Right lobe of liver (tissue), 4 donors: Measurements from ENCODE around the gene GPR15LG.

Experiments used
- CTCF ChIP-seq, 4 donors: fragments of 200-600 bp in 3 of 4; fragments of 450-650 bp in 1 of 4; IDR thresholded peaks; one replicate each; pipeline versions ENCODE4 v1.5.1 to v1.8.0; 2016 to 2022; ENCODE audit warnings: antibody characterized with exemption in 4 of 4, mild to moderate bottlenecking in 2 of 4
- POLR2A ChIP-seq: fragments of 450-650 bp; IDR thresholded peaks from one replicate; pipeline ENCODE4 v1.6.1; 2017; ENCODE audit warnings: antibody characterized with exemption, mild to moderate bottlenecking
- donor health status: DM: no; HTN: no; CAD: no.
- donor health status: DM: no; HTN: no; CAD: no.
- donor health status: DM: no; HTN: yes; CAD: no.

- TF ChIP-seq CTCF (IDR thresholded peaks at IDR 0.05) (no peak), POLR2A (no peak)
These were observed 1.8 kb downstream of the GPR15LG start for GRCh38 chr10:84175436-84175835.
